Smooth muscle cell (in vitro differentiated cells): ENCODE results near the gene CGAS. TPM values are rescaled to one million over a fixed set of nuclear protein-coding genes. Genes with fewer than 3 reads are reported as not detected.

Source experiments
- DNase-seq: peaks from one replicate; lab custom pipeline; 2025; ENCODE audit not compliant: unreplicated experiment; lab: John Stamatoyannopoulos, UW
- H2AFZ ChIP-seq: fragments of 200-600 bp; sonication (generic); 2 replicates; pipeline ENCODE4 v1.6.0; 2016; ENCODE audit warnings: antibody characterized with exemption, low read depth, mild to moderate bottlenecking
- H3F3A ChIP-seq: fragments of 200-600 bp; sonication (generic); 2 replicates; pipeline ENCODE4 v1.6.0; 2017; ENCODE audit warnings: antibody characterized with exemption, low read depth
- H3K27ac ChIP-seq: fragments of 200-600 bp; sonication (generic); 2 replicates; pipeline ENCODE4 v1.5.1; 2016; ENCODE audit warnings: low read depth, mild to moderate bottlenecking
- H3K27me3 ChIP-seq: fragments of 200-600 bp; sonication (generic); 2 replicates; pipeline ENCODE4 v1.6.1; 2016; ENCODE audit warnings: low read depth, mild to moderate bottlenecking
- H3K36me3 ChIP-seq: fragments of 200-600 bp; sonication (generic); 2 replicates; pipeline ENCODE4 v1.5.1; 2016; ENCODE audit warnings: low read depth
- H3K4me1 ChIP-seq: fragments of 200-600 bp; sonication (generic); 2 replicates; pipeline ENCODE4 v1.5.1; 2016; ENCODE audit warnings: low read depth
- H3K4me2 ChIP-seq: fragments of 200-600 bp; sonication (generic); 2 replicates; pipeline ENCODE4 v1.6.0; 2016; ENCODE audit warnings: mild to moderate bottlenecking
- H3K4me3 ChIP-seq: fragments of 200-600 bp; sonication (generic); 2 replicates; pipeline ENCODE4 v1.5.1; 2016; ENCODE audit warnings: mild to moderate bottlenecking
- H3K79me2 ChIP-seq: fragments of 200-600 bp; sonication (generic); 2 replicates; pipeline ENCODE4 v1.6.0; 2016; ENCODE audit warnings: low read depth, mild to moderate bottlenecking
- H3K9ac ChIP-seq: fragments of 200-600 bp; sonication (generic); 2 replicates; pipeline ENCODE4 v1.6.0; 2016; ENCODE audit warnings: low read depth
- H3K9me3 ChIP-seq: fragments of 200-600 bp; sonication (generic); replicated peaks from 2 replicates; pipeline ENCODE4 v1.5.1; 2016; ENCODE audit warnings: low read depth
- H4K20me1 ChIP-seq: fragments of 200-600 bp; sonication (generic); 2 replicates; pipeline ENCODE4 v1.6.0; 2016; ENCODE audit warnings: low read depth
- CTCF ChIP-seq: fragments of 200-600 bp; sonication (generic); IDR thresholded peaks from 2 replicates; pipeline ENCODE4 v1.5.1; 2017; ENCODE audit warnings: borderline replicate concordance, mild to moderate bottlenecking, antibody characterized with exemption; ENCODE audit not compliant: insufficient read depth, poor library complexity, severe bottlenecking
- WGBS: methylation state at CpG from one replicate; pipeline ENCODE4 v1.1.7; 2016; ENCODE audit warnings: low lambda C conversion rate; 5-methylcytosine and 5-hydroxymethylcytosine counted together
- polyA plus RNA-seq: library from polyadenylated mRNA; unstranded; fragments of >200 nt; fragmentation: Nextera tagmentation; extraction: Ambion mirVana; gene quantifications from 2 replicates; pipeline ENCODE4 v1.2.1, GENCODE V29; 2016
- total RNA-seq: library from RNA; depleted of rRNA; stranded (reverse); fragments of >200 nt; gene quantifications from 2 replicates; pipeline ENCODE4 v1.2.3, GENCODE V29; 2014

Gene CGAS
- total RNA-seq (1.8 and 2.6 TPM in 2 replicates), polyA plus RNA-seq (0.87 and 1.6 TPM in 2 replicates)

GRCh38 chr6:73452107-73452461 is at the start of gene CGAS:
Gene CGAS, minus strand, starts transcription at chr6:73452297. Its CDS starts 116 bp downstream, at chr6:73452181.
- Histone ChIP-seq H2AFZ (peak within 1 kb of the TSS; percentile 81), H3K9ac (no peak within 1 kb of the TSS), H3K27ac (no peak within 1 kb of the TSS), H3K9me3 (no peaks in the 10 kb centered on the region), H4K20me1 (no peaks in the 10 kb centered on the region), H3K4me3 (peak within 1 kb of the TSS; percentile 52), H3K79me2 (no peaks in the 10 kb centered on the region), H3K4me1 (no peaks in the 10 kb centered on the region), H3K36me3 (no peaks in the 10 kb centered on the region), H3K27me3 (peaks cover 8% of the 10 kb centered on the region), H3F3A (no peaks in the 10 kb centered on the region), H3K4me2 (peak within 1 kb of the TSS; percentile 85)
- whole genome bisulfite sequencing, result 31% methylated on average over 23 of the region's 23 CpGs
- no peak for DNase-seq
- TF ChIP-seq CTCF, result no peak

GRCh38 chr6:73497915-73498314 is 45.8 kb upstream of the CGAS start:
- H3F3A ChIP-seq, result peaks cover 3% of the 10 kb centered on the region
- WGBS, result 99% methylated on average over 3 of the region's 3 CpGs
- no peaks in the 10 kb centered on the region for H4K20me1 ChIP-seq
- H3K27me3 ChIP-seq, result no peaks in the 10 kb centered on the region
- H3K9me3 ChIP-seq, result no peaks in the 10 kb centered on the region
- no peak overlapping the region for H2AFZ ChIP-seq
- H3K4me3 ChIP-seq, result no peak overlapping the region
- no peaks in the 10 kb centered on the region for H3K4me1 ChIP-seq
- H3K79me2 ChIP-seq, result no peaks in the 10 kb centered on the region
- H3K36me3 ChIP-seq, result peaks cover 30% of the 10 kb centered on the region
- H3K4me2 ChIP-seq, result no peak overlapping the region
- no peak overlapping the region for H3K9ac ChIP-seq
- no peak for TF ChIP-seq CTCF
- no peak overlapping the region for H3K27ac ChIP-seq
- DNase-seq, result no peak

- peaks cover 11% of the 10 kb centered on the region for H4K20me1 ChIP-seq
- TF ChIP-seq CTCF, result no peak
- peak overlapping the region; percentile 59 for H3K27ac ChIP-seq
- no peak overlapping the region for H3K4me2 ChIP-seq
- peaks cover 5% of the 10 kb centered on the region for H3F3A ChIP-seq
- no peak overlapping the region for H3K9ac ChIP-seq
- H3K79me2 ChIP-seq, result peaks cover 11% of the 10 kb centered on the region
- DNase-seq, result no peak
- no peaks in the 10 kb centered on the region for H3K9me3 ChIP-seq
- H3K4me1 ChIP-seq, result no peaks in the 10 kb centered on the region
- no peak overlapping the region for H3K4me3 ChIP-seq
- no peak overlapping the region for H2AFZ ChIP-seq
- no peaks in the 10 kb centered on the region for H3K27me3 ChIP-seq
- peaks cover 20% of the 10 kb centered on the region for H3K36me3 ChIP-seq
These were observed 39.3 kb upstream of the CGAS start for GRCh38 chr6:73491377-73491776.

- Histone ChIP-seq H3K4me2 (no peak overlapping the region), H3F3A (peaks cover 5% of the 10 kb centered on the region), H3K4me1 (no peaks in the 10 kb centered on the region), H3K9ac (no peak overlapping the region), H3K36me3 (peaks cover 22% of the 10 kb centered on the region), H3K9me3 (no peaks in the 10 kb centered on the region), H3K27me3 (no peaks in the 10 kb centered on the region), H3K27ac (no peak overlapping the region), H4K20me1 (peaks cover 11% of the 10 kb centered on the region), H3K4me3 (no peak overlapping the region), H3K79me2 (peaks cover 10% of the 10 kb centered on the region), H2AFZ (no peak overlapping the region)
- no peak for TF ChIP-seq CTCF
- no peak for DNase-seq
- WGBS, result 90% methylated on average over 7 of the region's 7 CpGs
These were observed 35.4 kb upstream of the CGAS start for GRCh38 chr6:73487473-73487872.
